Endodermal cell (in vitro differentiated cells): ENCODE results near the gene DCHS1. TPM values are rescaled to one million over a fixed set of nuclear protein-coding genes. Genes with fewer than 3 reads are reported as not detected.

Experiments used
- DNase-seq: peaks from one replicate; pipeline ENCODE4 v3.0.0-alpha.2; 2017
- H3K27ac ChIP-seq: 2 replicates; pipeline ENCODE4 v1.5.1; 2013; ENCODE audit warnings: mild to moderate bottlenecking, low read depth, low read length, moderate library complexity
- H3K27me3 ChIP-seq: 2 replicates; pipeline ENCODE4 v1.6.1; 2013; ENCODE audit warnings: mild to moderate bottlenecking, low read length, moderate library complexity; ENCODE audit not compliant: insufficient read depth, control insufficient read depth, poor library complexity, severe bottlenecking
- H3K36me3 ChIP-seq: 2 replicates; pipeline ENCODE4 v1.7.0; 2013; ENCODE audit warnings: mild to moderate bottlenecking, low read length, moderate library complexity; ENCODE audit not compliant: control insufficient read depth, insufficient read depth
- H3K4me1 ChIP-seq: one replicate; pipeline ENCODE4 v1.7.0; 2013; ENCODE audit warnings: low read length; ENCODE audit not compliant: control insufficient read depth, insufficient read depth
- H3K4me3 ChIP-seq: 2 replicates; pipeline ENCODE4 v1.5.1; 2013; ENCODE audit warnings: mild to moderate bottlenecking, low read length, moderate library complexity
- H3K9ac ChIP-seq: 2 replicates; pipeline ENCODE4 v1.6.1; 2013; ENCODE audit warnings: mild to moderate bottlenecking, low read length, moderate library complexity; ENCODE audit not compliant: poor library complexity, severe bottlenecking; ENCODE audit errors: extremely low read depth
- H3K9me3 ChIP-seq: 2 replicates; pipeline ENCODE4 v1.6.1; 2013; ENCODE audit warnings: mild to moderate bottlenecking, low read length, moderate library complexity; ENCODE audit not compliant: control insufficient read depth
- H3K27ac Mint-ChIP-seq: 2 replicates; pipeline ENCODE4 v1.8.0; 2020; ENCODE audit warnings: mixed read lengths
- H3K27me3 Mint-ChIP-seq: 2 replicates; pipeline ENCODE4 v1.8.0; 2021; ENCODE audit warnings: mild to moderate bottlenecking, mixed read lengths; ENCODE audit not compliant: insufficient read depth
- H3K36me3 Mint-ChIP-seq: 2 replicates; pipeline ENCODE4 v1.8.0; 2020; ENCODE audit warnings: low read depth, mixed read lengths
- H3K4me1 Mint-ChIP-seq: 2 replicates; pipeline ENCODE4 v1.8.0; 2020; ENCODE audit warnings: mixed read lengths
- H3K4me3 Mint-ChIP-seq: 2 replicates; pipeline ENCODE4 v1.8.0; 2020; ENCODE audit warnings: mild to moderate bottlenecking, moderate library complexity, mixed read lengths
- H3K9me3 Mint-ChIP-seq: 2 replicates; pipeline ENCODE4 v1.8.0; 2020; ENCODE audit warnings: mild to moderate bottlenecking, mixed read lengths
- CTCF ChIP-seq: fragments of 200-600 bp; sonication (generic); conservative IDR thresholded peaks from 2 replicates; pipeline ENCODE4 v1.5.0; 2021; ENCODE audit warnings: antibody characterized with exemption, mild to moderate bottlenecking
- WGBS, 2 experiments: methylation state at CpG; one replicate each; pipeline versions ENCODE4 v1.1.5 to v1.1.7; 2013; ENCODE audit warnings: missing lambda C conversion rate in 2 of 2, mixed read lengths in 1 of 2; ENCODE audit not compliant: insufficient coverage in 1 of 2, insufficient read length in 1 of 2; 5-methylcytosine and 5-hydroxymethylcytosine counted together
- total RNA-seq, 2 donors: library from RNA; stranded (reverse); fragmentation: NEBNext Ultra II Directional in 1 of 2; extraction: Animal tissue kit (Norgen Biotek cat#: 25700) in 1 of 2; gene quantifications; 2 replicates in 1 of 2; 3 replicates in 1 of 2; pipeline ENCODE4 v1.2.1, GENCODE V29; 2021

Gene DCHS1
- total RNA-seq, 2 donors from 2014 or later: 13.7 to 14.3 TPM

- Mint-ChIP-seq H3K36me3 (no peaks in the 10 kb centered on the region), H3K27ac (no peak overlapping the region), H3K9me3 (no peaks in the 10 kb centered on the region), H3K27me3 (peaks cover 2% of the 10 kb centered on the region), H3K4me3 (no peak overlapping the region), H3K4me1 (peaks cover 9% of the 10 kb centered on the region)
- Histone ChIP-seq H3K27ac (no peak overlapping the region), H3K36me3 (no peaks in the 10 kb centered on the region), H3K4me3 (no peak overlapping the region), H3K4me1 (peaks cover 5% of the 10 kb centered on the region), H3K9ac (no peak overlapping the region), H3K9me3 (no peaks in the 10 kb centered on the region), H3K27me3 (peaks cover 18% of the 10 kb centered on the region)
- 86% methylated on average over 1 of the region's 1 CpG; no CpG with 5 or more reads in 1 of the 2 experiments for WGBS, 2 experiments
- TF ChIP-seq CTCF: no peak
- no peak for DNase-seq
Measured at GRCh38 chr11:6695377-6695776, 39.8 kb upstream of the DCHS1 start.

- Mint-ChIP-seq H3K9me3 (peaks cover 9% of the 10 kb centered on the region), H3K4me3 (no peak overlapping the region), H3K4me1 (peaks cover 9% of the 10 kb centered on the region), H3K27ac (no peak overlapping the region), H3K27me3 (peaks cover 2% of the 10 kb centered on the region), H3K36me3 (no peaks in the 10 kb centered on the region)
- no peaks in the 10 kb centered on the region for H3K36me3 ChIP-seq
- no peak for DNase-seq
- TF ChIP-seq CTCF: no peak
- WGBS, 2 experiments: 100% methylated on average over 1 of the region's 1 CpG; no CpG with 5 or more reads in 1 of the 2 experiments
- no peak overlapping the region for H3K9ac ChIP-seq
- H3K4me1 ChIP-seq: peaks cover 5% of the 10 kb centered on the region
- no peak overlapping the region for H3K27ac ChIP-seq
- peaks cover 9% of the 10 kb centered on the region for H3K9me3 ChIP-seq
- H3K27me3 ChIP-seq: peaks cover 9% of the 10 kb centered on the region
- no peak overlapping the region for H3K4me3 ChIP-seq
Measured at GRCh38 chr11:6694229-6694535, 38.6 kb upstream of the DCHS1 start.

- Histone ChIP-seq H3K27ac (no peak overlapping the region), H3K4me1 (peaks cover 5% of the 10 kb centered on the region), H3K27me3 (peaks cover 3% of the 10 kb centered on the region), H3K4me3 (no peak overlapping the region), H3K9me3 (peaks cover 12% of the 10 kb centered on the region), H3K9ac (no peak overlapping the region), H3K36me3 (no peaks in the 10 kb centered on the region)
- no peak for DNase-seq
- Mint-ChIP-seq H3K36me3 (no peaks in the 10 kb centered on the region), H3K27me3 (peaks cover 2% of the 10 kb centered on the region), H3K27ac (no peak overlapping the region), H3K4me1 (peaks cover 9% of the 10 kb centered on the region), H3K9me3 (peaks cover 12% of the 10 kb centered on the region), H3K4me3 (no peak overlapping the region)
- TF ChIP-seq CTCF: no peak
- no CpG with 5 or more reads among the region's 1 CpG for WGBS, 2 experiments
Measured at GRCh38 chr11:6693342-6694228, 38.0 kb upstream of the DCHS1 start.
